SU-DHL-6 (cell line): ENCODE data around the gene CCDC28A.

ENCODE experiments used
- H2AFZ ChIP-seq: fragments of 200-600 bp; sonication (generic); 2 replicates; pipeline ENCODE4 v1.6.1; 2014; ENCODE audit warnings: low read depth, mild to moderate bottlenecking, moderate library complexity, mixed read lengths, antibody characterized with exemption, low read length; ENCODE audit not compliant: severe bottlenecking
- H3F3A ChIP-seq: fragments of 200-600 bp; shearing (Covaris generic); 2 replicates; pipeline ENCODE4 v1.6.0; 2016; ENCODE audit warnings: antibody characterized with exemption, mild to moderate bottlenecking; ENCODE audit not compliant: insufficient read depth
- H3K27ac ChIP-seq: fragments of 200-600 bp; sonication (generic); 2 replicates; pipeline ENCODE4 v1.5.1; 2016; ENCODE audit warnings: low read depth, mild to moderate bottlenecking, low read length, moderate library complexity, mixed read lengths
- H3K27me3 ChIP-seq: fragments of 200-600 bp; sonication (generic), shearing (Covaris generic); 2 replicates; pipeline ENCODE4 v1.6.0; 2014; ENCODE audit warnings: mild to moderate bottlenecking, low read length
- H3K36me3 ChIP-seq: fragments of 200-600 bp; sonication (generic); 2 replicates; pipeline ENCODE4 v1.6.1; 2014; ENCODE audit warnings: mild to moderate bottlenecking, low read length, mixed read lengths
- H3K4me2 ChIP-seq: fragments of 300-600, 200-600 bp; shearing (Covaris generic), sonication (generic); 2 replicates; pipeline ENCODE4 v1.6.0; 2014; ENCODE audit warnings: low read length, low read depth, mild to moderate bottlenecking; ENCODE audit not compliant: poor library complexity, severe bottlenecking
- H3K4me3 ChIP-seq: fragments of 200-600 bp; sonication (generic); 2 replicates; pipeline ENCODE4 v1.5.1; 2014; ENCODE audit warnings: antibody characterized with exemption, low read length, mild to moderate bottlenecking, mixed read lengths; ENCODE audit not compliant: insufficient read depth, poor library complexity, severe bottlenecking
- H3K79me2 ChIP-seq: fragments of 200-600 bp; sonication (generic); 2 replicates; pipeline ENCODE4 v1.6.1; 2014; ENCODE audit warnings: mild to moderate bottlenecking, low read length, moderate library complexity; ENCODE audit not compliant: insufficient read depth
- H3K9ac ChIP-seq: fragments of 200-600 bp; sonication (generic); 2 replicates; pipeline ENCODE4 v1.7.0; 2014; ENCODE audit warnings: mild to moderate bottlenecking, low read length
- H3K9me2 ChIP-seq: fragments of 200-600 bp; sonication (generic); replicated peaks from 2 replicates; pipeline ENCODE4 v1.6.1; 2014; ENCODE audit warnings: low read length; ENCODE audit not compliant: insufficient read depth
- H3K9me3 ChIP-seq: fragments of 200-600 bp; sonication (generic); 2 replicates; pipeline ENCODE4 v1.6.1; 2014; ENCODE audit warnings: low read length, mixed read lengths; ENCODE audit not compliant: insufficient read depth
- H4K20me1 ChIP-seq: fragments of 200-600 bp; sonication (generic); 2 replicates; pipeline ENCODE4 v1.6.1; 2014; ENCODE audit warnings: low read depth, mild to moderate bottlenecking, antibody characterized with exemption, low read length, moderate library complexity, mixed read lengths
- EZH2phosphoT487 ChIP-seq: fragments of 200-600 bp; sonication (generic), shearing (Covaris generic); conservative IDR thresholded peaks from 2 replicates; pipeline ENCODE4 v1.6.1; 2018; ENCODE audit warnings: mild to moderate bottlenecking, antibody characterized with exemption, low read length, moderate library complexity, mixed read lengths
- TF ChIP-seq, protein P1 (sequence below): fragments of 200-600 bp; sonication (generic); IDR thresholded peaks from one replicate; pipeline ENCODE4 v1.5.1; 2017; ENCODE audit warnings: antibody characterized with exemption, mild to moderate bottlenecking, low read length, moderate library complexity; ENCODE audit not compliant: insufficient read depth, poor library complexity, severe bottlenecking

The CCDC28A gene

DNA sequence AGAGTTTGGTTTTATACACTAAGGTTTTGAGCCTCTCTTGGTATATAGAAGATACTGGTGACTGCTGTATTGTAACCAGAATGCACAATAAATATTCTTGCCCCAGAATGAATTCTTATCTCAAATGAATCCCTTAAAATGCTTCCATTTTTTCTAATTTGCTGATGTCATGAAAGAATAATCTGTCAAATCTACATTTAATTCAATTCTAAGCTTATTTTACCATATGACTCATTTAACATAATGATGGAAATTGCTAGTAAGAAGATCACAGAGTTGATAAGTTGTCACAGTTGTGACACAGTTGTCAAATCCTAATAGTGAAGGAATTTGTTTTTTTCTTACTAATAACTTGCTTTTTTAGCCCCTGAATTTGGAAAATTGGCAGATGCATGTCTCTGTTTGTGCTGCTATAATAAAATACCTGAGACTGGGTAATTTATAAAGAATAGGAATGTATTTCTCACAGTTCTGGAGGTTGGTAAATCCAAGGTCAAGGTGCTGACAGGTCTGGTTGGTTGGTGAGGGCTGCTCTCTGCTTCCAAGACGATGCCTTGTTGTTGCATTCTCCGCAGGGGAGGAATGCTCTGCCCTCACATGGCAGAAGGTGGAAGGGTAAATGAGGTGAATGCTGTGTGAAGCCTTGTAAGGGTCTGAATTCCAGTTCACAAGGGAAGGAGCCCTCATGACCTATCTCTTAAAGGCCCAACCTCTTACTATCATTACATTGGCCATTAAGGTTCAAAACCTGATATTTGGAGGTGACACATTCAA is 27.0 kb downstream of the CCDC28A start:
- Histone ChIP-seq H4K20me1 (no peaks in the 10 kb centered on the region), H3K4me3 (no peak overlapping the region), H3F3A (no peaks in the 10 kb centered on the region), H3K79me2 (no peaks in the 10 kb centered on the region), H3K36me3 (no peaks in the 10 kb centered on the region), H3K4me2 (no peak overlapping the region), H2AFZ (no peak overlapping the region), H3K27ac (no peak overlapping the region), H3K9me3 (no peaks in the 10 kb centered on the region), H3K9me2 (no peaks in the 10 kb centered on the region), H3K9ac (no peak overlapping the region), H3K27me3 (no peaks in the 10 kb centered on the region)
- TF ChIP-seq, protein P1, sequence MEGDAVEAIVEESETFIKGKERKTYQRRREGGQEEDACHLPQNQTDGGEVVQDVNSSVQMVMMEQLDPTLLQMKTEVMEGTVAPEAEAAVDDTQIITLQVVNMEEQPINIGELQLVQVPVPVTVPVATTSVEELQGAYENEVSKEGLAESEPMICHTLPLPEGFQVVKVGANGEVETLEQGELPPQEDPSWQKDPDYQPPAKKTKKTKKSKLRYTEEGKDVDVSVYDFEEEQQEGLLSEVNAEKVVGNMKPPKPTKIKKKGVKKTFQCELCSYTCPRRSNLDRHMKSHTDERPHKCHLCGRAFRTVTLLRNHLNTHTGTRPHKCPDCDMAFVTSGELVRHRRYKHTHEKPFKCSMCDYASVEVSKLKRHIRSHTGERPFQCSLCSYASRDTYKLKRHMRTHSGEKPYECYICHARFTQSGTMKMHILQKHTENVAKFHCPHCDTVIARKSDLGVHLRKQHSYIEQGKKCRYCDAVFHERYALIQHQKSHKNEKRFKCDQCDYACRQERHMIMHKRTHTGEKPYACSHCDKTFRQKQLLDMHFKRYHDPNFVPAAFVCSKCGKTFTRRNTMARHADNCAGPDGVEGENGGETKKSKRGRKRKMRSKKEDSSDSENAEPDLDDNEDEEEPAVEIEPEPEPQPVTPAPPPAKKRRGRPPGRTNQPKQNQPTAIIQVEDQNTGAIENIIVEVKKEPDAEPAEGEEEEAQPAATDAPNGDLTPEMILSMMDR: no peak
- TF ChIP-seq EZH2phosphoT487: no peak

DNA sequence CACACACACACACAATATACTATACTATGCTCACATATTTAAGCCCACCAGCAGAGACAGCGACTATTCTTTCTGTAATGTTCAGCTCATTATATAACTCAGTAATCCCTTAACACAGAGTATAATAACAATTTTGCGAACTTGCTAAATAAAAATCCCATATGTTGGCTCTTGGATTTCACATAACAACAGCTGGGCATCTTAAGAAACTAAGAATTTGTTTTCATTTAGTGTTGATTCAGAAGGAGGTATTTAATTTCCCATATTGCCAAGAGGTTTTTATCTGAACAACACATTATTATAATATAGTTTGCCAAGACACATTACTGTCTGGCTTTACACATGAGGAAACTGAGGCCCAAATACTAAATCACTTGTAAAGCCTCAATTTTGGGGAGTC is 29.8 kb downstream of the CCDC28A start:
- Histone ChIP-seq H3K9me3 (no peaks in the 10 kb centered on the region), H3F3A (no peaks in the 10 kb centered on the region), H4K20me1 (no peaks in the 10 kb centered on the region), H3K27me3 (no peaks in the 10 kb centered on the region), H3K36me3 (no peaks in the 10 kb centered on the region), H3K79me2 (no peaks in the 10 kb centered on the region), H2AFZ (no peak overlapping the region), H3K4me3 (no peak overlapping the region), H3K4me2 (no peak overlapping the region), H3K9me2 (no peaks in the 10 kb centered on the region), H3K27ac (no peak overlapping the region), H3K9ac (no peak overlapping the region)
- TF ChIP-seq, protein P1: no peak
- no peak for TF ChIP-seq EZH2phosphoT487

GRCh38 chr6:138803861-138804260 is 30.3 kb downstream of the CCDC28A start:
- no peaks in the 10 kb centered on the region for H3K36me3 ChIP-seq
- H3K9me2 ChIP-seq: no peaks in the 10 kb centered on the region
- no peaks in the 10 kb centered on the region for H3F3A ChIP-seq
- H4K20me1 ChIP-seq: no peaks in the 10 kb centered on the region
- no peaks in the 10 kb centered on the region for H3K27me3 ChIP-seq
- TF ChIP-seq, protein P1: no peak
- TF ChIP-seq EZH2phosphoT487: no peak
- no peak overlapping the region for H3K4me3 ChIP-seq
- H2AFZ ChIP-seq: no peak overlapping the region
- H3K9me3 ChIP-seq: no peaks in the 10 kb centered on the region
- no peak overlapping the region for H3K9ac ChIP-seq
- no peaks in the 10 kb centered on the region for H3K79me2 ChIP-seq
- H3K27ac ChIP-seq: no peak overlapping the region
- H3K4me2 ChIP-seq: no peak overlapping the region
